HG02610 (cell line): ENCODE measurements around the gene HSD3B7.
"Not testable (repeated sequence)": the region's sequence is repeated elsewhere in the genome, so short reads cannot be mapped to it uniquely, and the experiment has no call there.

Source experiments
- ATAC-seq: cut with Tn5 transposase; IDR thresholded peaks from one replicate; pipeline ENCODE4 v1.9.1; 2021; ENCODE audit warnings: mild to moderate bottlenecking, moderate library complexity; ENCODE audit not compliant: unreplicated experiment

Gene HSD3B7

GRCh38 chr16:30984669-30985400 lies at the start of gene HSD3B7:
TSS of gene HSD3B7 (plus strand) at chr16:30985207. CDS start at chr16:30985659, 452 bp downstream.
- no peak for ATAC-seq

- ATAC-seq, result no peak
Observed at GRCh38 chr16:30937692-30938091, 47.3 kb upstream of the HSD3B7 start.

DNA sequence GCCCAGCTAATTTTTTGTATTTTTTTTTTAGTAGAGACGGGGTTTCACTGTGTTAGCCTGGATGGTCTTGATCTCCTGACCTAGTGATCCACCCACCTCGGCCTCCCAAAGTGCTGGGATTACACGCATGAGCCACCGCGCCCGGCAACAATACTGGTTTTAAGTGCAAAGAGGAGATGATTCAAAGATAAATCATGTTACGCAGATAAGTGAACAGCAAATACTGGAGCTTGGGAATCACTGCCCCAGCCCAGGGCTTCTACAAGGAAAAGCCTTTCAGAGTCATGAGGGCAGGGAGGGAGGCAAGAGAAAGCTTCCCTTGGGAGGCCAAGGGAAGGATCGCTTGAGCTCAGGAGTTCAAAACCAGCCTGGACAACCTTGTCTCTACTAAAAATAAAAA lies 45.4 kb upstream of the HSD3B7 start:
- not testable (repeated sequence) for ATAC-seq

DNA sequence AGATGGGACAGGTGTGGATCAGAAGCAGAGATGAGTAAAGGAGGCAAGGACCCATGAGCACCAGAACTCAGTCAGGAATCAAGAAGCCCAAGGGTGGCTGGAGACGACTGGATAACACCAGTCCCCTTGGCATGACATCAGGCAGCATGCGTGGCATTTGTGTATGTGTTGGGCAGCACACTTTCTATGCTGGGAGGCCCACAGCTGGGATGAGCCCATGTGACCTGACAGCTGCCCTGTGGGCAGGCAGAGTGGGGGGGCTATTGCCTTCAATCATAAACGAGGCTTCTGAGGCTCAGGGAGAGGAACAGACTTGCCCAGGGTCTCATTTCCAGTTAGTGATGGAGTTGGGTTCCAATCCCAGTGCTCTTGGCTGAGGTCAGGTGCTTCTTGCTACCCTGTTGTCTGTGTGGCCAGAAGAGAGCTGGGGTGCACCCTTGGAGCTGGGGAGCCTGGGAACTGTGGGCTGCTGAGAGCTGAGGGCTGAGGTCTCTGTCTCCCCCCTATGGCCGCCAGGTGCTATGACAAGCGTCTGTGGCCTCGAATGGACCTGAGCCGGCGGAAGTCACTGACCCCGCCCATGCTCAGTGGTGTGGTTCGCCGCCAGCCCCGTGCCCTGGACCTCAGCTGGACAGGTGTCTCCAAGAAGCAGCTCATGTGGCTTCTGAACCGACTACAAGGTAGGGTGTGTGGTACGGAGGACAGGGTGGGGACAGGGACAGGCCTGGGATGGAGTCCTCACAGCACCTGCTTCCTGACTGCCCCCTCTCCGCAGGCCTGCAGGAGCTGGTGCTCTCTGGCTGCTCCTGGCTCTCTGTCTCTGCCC lies 43.2 kb upstream of the HSD3B7 start:
- ATAC-seq, result peak; percentile 73

DNA sequence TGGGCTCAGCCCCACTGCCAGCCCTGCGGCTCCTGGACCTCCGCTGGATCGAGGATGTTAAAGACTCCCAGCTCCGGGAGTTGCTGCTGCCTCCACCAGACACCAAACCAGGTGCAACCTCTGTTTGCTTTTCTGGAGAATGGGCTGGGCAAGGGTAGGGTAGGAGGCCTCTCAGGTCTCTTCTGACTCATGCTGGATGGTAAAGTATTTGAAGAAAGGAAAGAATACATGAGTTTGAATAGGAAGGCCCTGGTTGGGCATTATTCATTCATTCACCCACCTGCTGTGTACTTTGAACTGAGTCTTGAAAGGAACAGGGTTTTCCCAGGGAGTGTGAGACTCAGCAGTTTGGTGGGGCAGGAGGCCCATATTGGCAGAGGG lies 42.6 kb upstream of the HSD3B7 start:
- no peak for ATAC-seq

- ATAC-seq, result no peak
Observed at GRCh38 chr16:30944352-30944751, 40.7 kb upstream of the HSD3B7 start.

DNA sequence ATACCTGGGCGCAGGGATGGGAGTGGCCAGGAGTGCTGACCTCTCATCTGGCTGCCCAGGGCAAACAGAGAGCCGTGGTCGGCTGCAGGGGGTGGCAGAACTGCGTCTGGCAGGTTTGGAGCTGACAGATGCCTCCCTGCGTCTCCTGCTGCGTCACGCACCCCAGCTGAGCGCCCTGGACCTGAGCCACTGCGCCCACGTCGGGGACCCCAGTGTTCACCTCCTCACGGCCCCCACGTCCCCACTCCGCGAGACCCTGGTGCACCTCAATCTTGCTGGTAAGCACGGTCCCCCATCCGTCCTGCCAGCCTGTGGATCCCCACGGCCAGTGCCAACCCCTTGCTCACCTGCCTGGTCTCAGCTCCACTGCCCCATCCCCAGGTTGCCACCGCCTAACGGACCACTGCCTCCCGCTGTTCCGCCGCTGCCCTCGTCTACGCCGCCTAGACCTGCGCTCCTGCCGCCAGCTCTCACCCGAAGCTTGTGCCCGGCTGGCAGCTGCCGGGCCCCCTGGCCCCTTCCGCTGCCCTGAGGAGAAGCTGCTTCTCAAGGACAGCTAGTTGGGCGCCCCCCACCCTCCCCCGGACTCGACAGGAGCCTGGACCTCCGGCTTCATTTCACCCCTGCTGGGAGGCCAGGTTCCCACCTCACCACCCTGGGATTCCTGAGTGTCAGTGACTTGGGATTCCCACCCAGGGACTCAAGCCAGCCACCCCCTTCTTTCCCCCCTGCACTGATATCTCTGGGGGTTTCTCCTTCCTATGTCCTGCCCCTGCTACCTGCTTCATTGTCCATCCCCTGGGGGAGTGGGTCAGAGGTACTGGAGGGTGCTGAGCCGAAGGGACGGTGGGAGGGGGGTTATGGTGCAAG lies 38.1 kb upstream of the HSD3B7 start:
- ATAC-seq, result no peak

GRCh38 chr16:30947541-30947858 lies 37.5 kb upstream of the HSD3B7 start:
- no peak for ATAC-seq

DNA sequence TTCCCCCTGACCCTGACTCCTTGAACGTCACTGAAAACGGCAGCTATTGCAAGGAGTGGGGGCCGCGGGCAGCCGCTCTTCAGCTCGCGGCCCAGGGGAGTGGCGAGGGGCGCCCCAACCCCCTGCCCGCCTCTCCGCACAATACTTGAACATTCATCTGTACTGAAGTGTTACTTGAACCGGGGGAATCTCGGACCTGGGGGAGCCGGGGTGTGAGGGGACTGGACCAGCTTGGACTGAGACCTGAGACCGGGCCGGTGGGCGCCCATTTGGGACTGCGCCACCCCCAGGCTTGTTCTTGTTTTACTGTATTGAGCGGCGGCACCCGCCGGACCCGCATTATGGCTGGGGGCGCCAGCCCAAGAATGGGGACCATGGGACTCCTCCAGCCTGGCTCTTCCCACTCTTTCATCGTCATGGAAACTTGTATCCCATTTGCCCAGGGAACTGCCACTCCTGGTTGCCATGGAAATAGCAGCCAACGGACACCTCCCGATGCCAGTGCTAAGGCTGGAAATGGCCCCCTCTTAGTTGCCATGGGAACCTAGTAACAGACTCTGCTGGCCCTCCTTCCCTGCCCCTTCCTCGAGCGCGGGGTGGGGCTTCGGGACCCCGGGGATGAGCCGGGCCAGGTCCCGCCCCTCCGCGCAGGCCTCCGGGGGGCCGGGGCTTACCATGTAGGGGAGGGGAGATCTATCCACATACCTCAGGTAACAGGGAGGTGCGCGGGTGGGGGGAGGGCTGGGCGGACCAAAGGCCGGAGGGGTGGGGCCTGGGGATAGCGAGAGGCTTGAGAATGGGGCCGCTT lies 36.9 kb upstream of the HSD3B7 start:
- peak; percentile 7 for ATAC-seq

DNA sequence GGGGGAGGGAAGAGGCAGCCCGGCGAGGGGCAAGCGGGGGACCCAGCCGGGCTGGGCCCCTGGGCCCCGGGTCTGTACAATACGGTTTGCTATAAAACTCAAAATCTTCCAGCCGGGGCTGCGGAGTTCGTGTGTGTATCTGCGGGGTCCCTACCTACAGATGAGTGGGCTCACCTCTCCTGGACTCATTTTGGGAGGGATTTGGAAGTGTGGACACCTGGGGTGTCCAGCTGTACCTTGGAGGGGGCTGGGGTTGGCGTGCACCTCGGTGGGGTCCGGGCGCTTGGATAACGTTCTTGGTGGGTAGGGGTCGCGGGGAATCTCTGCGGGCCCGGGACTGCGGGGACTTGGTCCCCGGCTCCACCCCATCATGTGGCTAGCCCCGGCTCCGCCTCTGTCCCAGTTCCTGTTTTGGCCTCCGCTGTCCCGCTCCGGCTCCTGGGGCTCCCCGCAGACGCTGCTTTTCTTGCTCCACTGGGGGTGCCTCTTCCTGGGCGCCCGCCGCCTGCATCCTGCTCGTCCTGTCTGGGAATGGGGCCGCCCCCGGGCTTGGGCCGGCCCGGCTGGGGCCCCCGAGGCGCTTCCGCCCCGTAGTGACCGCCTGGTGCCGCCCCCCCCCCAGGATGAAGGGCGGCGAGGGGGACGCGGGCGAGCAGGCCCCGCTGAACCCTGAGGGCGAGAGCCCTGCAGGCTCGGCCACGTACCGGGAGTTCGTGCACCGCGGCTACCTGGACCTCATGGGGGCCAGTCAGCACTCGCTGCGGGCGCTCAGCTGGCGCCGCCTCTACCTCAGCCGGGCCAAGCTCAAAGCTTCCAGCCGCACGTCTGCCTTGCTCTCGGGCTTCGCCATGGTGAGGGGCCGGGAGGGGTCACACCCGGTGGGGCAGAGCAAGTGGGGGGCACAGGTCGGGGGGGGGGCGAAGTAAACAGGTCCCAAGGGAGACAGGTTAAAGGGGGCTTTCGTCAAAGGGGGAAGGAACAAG lies 36.0 kb upstream of the HSD3B7 start, which contains the start of gene ORAI3:
TSS of gene ORAI3 (plus strand) at position 402 of the 983 bp plus-strand sequence. CDS start at position 624, 222 bp downstream.
- ATAC-seq, result peak; percentile 68

GRCh38 chr16:30949650-30950515 lies 35.1 kb upstream of the HSD3B7 start:
- no peak for ATAC-seq

DNA sequence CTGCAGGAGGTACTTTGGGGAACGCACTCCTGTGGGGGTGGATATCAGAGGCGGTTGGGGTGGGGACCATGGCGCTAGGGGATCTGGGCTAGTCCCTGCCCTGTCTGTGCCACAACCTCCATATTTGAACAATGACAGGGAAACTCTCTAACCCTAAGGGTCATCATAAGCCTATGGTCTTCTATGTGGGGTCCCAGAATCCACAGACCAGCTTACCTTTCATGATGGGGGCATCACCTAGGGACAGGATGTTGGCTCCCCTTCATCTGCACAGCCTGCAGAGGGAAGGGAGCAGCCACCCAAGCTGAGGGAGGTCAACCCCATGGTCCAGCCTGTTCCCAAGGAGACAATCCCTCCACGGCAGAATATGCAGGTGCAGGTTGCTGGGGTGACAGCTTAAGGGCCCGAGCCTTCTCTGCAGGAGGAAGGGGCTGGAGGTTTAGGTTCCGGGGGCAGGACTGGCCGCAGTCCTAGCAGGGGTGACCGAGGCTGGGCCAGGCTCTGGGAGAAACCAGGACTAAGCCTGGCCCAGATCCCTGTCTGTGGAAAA lies 34.4 kb upstream of the HSD3B7 start:
- no peak for ATAC-seq

DNA sequence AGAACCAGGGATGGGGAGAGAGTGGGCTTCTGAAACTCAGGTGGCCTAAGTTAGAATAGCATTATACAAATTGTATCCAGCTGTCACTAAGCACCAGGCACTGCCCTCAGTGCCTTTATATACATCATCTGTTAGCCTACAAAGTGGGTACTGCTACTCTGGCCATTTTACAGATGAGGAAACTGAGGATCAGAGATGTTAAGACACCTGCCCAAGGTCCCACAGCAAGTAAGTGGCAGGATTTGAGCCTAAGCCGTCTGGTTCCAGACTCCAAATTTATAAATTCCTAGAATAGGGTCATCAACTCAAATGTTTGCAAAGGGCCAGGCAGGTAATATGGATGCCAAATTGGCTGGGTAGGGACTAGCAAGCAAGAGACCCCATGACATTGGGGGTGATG lies 33.8 kb upstream of the HSD3B7 start:
- no peak for ATAC-seq

GRCh38 chr16:30951750-30952149 lies 33.3 kb upstream of the HSD3B7 start:
- ATAC-seq, result no peak

GRCh38 chr16:30953111-30953510 lies 31.9 kb upstream of the HSD3B7 start:
- no peak for ATAC-seq

DNA sequence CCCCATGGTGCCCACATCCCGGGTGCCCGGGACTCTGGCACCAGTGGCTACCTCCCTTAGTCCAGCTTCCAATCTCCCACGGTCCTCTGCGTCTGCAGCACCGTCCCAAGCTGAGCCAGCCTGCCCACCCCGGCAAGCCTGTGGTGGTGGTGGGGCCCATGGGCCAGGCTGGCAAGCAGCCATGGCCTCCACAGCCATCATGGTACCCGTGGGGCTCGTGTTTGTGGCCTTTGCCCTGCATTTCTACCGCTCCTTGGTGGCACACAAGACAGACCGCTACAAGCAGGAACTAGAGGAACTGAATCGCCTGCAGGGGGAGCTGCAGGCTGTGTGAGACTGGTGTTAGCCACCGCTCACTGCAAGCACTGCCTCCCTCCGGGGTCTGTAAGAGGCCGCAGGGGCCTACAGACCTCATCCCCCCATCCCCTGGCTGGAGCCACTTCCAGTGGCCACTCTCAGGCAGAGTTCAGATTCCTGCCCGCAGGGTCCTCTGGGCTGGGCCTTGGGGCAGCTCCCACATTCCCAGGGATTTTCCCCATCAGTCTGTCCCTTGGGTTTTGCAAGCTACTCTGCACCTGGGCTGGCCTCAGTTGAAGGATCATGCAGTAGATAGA lies 31.4 kb upstream of the HSD3B7 start:
- no peak for ATAC-seq

- no peak for ATAC-seq
Observed at GRCh38 chr16:30954993-30955392, 30.0 kb upstream of the HSD3B7 start.
